Fibroblast of mammary gland (primary cell): ENCODE results near the gene BIRC6.

ENCODE experiments used
- DNase-seq: peaks from one replicate; pipeline ENCODE4 v3.0.0-alpha.2; 2010; ENCODE audit warnings: low read depth
- H3K4me3 ChIP-seq: 2 replicates; pipeline ENCODE4 v1.5.1; 2011; ENCODE audit warnings: low read depth, mild to moderate bottlenecking, low read length, moderate library complexity; ENCODE audit not compliant: control insufficient read depth
- CTCF ChIP-seq: conservative IDR thresholded peaks from 2 replicates; pipeline ENCODE4 v1.5.1; 2011; ENCODE audit warnings: low read depth, low read length, inconsistent platforms; ENCODE audit not compliant: control insufficient read depth, insufficient read depth

Gene BIRC6

GRCh38 chr2:32641180-32641579, 284.4 kb downstream of the BIRC6 start:
- no peak for TF ChIP-seq CTCF
- no peak overlapping the region for H3K4me3 ChIP-seq
- DNase-seq: no peak

GRCh38 chr2:32647180-32647651, 290.4 kb downstream of the BIRC6 start:
- H3K4me3 ChIP-seq: no peak overlapping the region
- peak; percentile 88 for DNase-seq
- no peak for TF ChIP-seq CTCF

GRCh38 chr2:32652555-32653209, 295.9 kb downstream of the BIRC6 start:
- DNase-seq: no peak
- TF ChIP-seq CTCF: no peak
- no peak overlapping the region for H3K4me3 ChIP-seq

GRCh38 chr2:32656069-32656468, 299.2 kb downstream of the BIRC6 start:
- H3K4me3 ChIP-seq: no peak overlapping the region
- DNase-seq: no peak
- no peak for TF ChIP-seq CTCF

GRCh38 chr2:32663864-32664263, 307.0 kb downstream of the BIRC6 start:
- no peak for TF ChIP-seq CTCF
- H3K4me3 ChIP-seq: no peak overlapping the region
- DNase-seq: peak; percentile 38

- no peak for TF ChIP-seq CTCF
- no peak for DNase-seq
- no peak overlapping the region for H3K4me3 ChIP-seq
Observed at GRCh38 chr2:32666704-32667103, 309.9 kb downstream of the BIRC6 start.
